Measurements from ENCODE around the gene SLC16A8.

DNA sequence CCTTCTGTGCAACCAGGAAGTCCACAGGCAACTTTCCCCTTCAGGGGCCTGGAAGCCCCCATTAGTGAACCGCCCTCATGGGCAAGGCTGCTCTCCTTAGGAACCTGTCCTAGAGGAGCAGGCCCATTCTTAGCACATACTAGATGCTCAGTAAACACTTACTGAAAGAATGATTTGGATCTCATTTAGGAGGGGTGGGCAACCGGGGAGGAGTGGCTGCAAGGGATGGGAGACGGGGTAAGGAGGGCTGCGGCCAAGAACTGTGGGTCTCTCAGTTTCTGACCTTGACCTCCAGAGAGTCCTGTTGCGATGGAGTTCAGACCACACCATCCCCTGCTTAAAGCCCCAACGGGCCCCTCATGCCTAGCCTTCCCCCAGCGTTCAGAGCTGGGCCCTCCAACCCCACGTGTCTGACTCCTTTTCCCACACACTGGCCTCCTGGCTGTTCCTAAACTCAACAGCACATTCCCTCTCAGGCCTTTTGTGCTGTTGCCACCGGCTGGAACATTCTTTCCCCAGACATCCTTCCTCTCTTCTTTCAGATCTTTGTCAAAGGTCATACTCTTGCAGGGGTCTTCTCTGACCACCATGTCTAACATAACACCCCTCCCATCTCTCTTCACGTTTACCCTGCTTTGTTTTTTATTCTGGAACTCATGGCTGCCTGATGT, 47.5 kb downstream of the SLC16A8 start:
- TF ChIP-seq, protein P1, sequence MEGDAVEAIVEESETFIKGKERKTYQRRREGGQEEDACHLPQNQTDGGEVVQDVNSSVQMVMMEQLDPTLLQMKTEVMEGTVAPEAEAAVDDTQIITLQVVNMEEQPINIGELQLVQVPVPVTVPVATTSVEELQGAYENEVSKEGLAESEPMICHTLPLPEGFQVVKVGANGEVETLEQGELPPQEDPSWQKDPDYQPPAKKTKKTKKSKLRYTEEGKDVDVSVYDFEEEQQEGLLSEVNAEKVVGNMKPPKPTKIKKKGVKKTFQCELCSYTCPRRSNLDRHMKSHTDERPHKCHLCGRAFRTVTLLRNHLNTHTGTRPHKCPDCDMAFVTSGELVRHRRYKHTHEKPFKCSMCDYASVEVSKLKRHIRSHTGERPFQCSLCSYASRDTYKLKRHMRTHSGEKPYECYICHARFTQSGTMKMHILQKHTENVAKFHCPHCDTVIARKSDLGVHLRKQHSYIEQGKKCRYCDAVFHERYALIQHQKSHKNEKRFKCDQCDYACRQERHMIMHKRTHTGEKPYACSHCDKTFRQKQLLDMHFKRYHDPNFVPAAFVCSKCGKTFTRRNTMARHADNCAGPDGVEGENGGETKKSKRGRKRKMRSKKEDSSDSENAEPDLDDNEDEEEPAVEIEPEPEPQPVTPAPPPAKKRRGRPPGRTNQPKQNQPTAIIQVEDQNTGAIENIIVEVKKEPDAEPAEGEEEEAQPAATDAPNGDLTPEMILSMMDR (IDR thresholded peaks at IDR 0.05): no peak
- TF ChIP-seq POLR2A (IDR thresholded peaks at IDR 0.05): no peak

Measured in adrenal gland (tissue), 5 donors.